Panc1 (cell line): ENCODE results near the gene RPS15.

ENCODE experiments used
- POLR2AphosphoS5 ChIP-seq: IDR thresholded peaks from 2 replicates; pipeline ENCODE4 v1.6.1; 2012; ENCODE audit warnings: mild to moderate bottlenecking, low read depth, low read length, moderate library complexity
- SIN3A ChIP-seq: IDR thresholded peaks from 2 replicates; pipeline ENCODE4 v1.6.1; 2012; ENCODE audit warnings: low read depth, mild to moderate bottlenecking, low read length, moderate library complexity, borderline replicate concordance; ENCODE audit not compliant: insufficient read depth
- TF ChIP-seq, protein P1 (sequence below): fragments of 450-650 bp; IDR thresholded peaks from 2 replicates; pipeline ENCODE4 v1.5.1; 2017; ENCODE audit warnings: mild to moderate bottlenecking

DNA sequence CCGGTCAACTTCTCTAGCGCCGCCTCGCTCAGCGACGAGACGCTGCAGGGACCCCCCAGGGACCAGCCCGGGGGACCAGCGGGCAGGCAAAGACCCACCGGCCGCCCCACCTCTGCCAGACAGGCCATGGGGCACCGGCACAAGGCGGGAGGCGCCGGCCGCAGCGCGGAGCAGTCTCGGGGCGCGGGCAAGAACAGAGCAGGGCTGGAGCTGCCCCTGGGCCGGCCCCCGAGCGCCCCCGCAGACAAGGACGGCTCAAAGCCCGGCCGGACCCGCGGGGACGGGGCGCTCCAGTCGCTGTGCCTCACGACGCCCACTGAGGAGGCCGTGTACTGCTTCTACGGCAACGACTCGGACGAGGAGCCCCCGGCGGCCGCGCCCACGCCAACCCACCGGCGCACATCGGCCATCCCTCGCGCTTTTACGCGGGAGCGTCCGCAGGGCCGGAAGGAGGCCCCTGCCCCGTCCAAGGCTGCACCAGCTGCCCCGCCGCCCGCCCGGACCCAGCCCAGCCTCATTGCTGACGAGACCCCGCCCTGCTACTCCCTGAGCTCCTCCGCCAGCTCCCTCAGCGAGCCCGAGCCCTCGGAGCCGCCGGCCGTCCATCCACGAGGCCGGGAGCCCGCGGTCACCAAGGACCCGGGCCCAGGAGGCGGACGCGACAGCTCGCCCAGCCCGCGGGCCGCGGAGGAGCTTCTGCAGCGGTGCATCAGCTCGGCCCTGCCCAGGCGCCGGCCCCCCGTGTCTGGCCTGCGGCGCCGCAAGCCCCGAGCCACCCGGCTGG lies 29.5 kb downstream of the RPS15 start:
- TF ChIP-seq, protein P1, sequence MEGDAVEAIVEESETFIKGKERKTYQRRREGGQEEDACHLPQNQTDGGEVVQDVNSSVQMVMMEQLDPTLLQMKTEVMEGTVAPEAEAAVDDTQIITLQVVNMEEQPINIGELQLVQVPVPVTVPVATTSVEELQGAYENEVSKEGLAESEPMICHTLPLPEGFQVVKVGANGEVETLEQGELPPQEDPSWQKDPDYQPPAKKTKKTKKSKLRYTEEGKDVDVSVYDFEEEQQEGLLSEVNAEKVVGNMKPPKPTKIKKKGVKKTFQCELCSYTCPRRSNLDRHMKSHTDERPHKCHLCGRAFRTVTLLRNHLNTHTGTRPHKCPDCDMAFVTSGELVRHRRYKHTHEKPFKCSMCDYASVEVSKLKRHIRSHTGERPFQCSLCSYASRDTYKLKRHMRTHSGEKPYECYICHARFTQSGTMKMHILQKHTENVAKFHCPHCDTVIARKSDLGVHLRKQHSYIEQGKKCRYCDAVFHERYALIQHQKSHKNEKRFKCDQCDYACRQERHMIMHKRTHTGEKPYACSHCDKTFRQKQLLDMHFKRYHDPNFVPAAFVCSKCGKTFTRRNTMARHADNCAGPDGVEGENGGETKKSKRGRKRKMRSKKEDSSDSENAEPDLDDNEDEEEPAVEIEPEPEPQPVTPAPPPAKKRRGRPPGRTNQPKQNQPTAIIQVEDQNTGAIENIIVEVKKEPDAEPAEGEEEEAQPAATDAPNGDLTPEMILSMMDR, result no peak
- TF ChIP-seq POLR2AphosphoS5 (no peak), SIN3A (no peak)
